Hippocampal formation (tissue), 2 donors: Measurements from ENCODE around the gene ZNF560.
"Not testable (repeated sequence)": the region's sequence is repeated elsewhere in the genome, so short reads cannot be mapped to it uniquely, and the experiment has no call there.

Experiments
- DNase-seq, 2 donors: peaks; one replicate each; lab custom pipeline; 2025; lab: John Stamatoyannopoulos, UW

Gene ZNF560

GRCh38 chr19:9498183-9498902 lies at the start of gene ZNF560:
TSS of gene ZNF560 (minus strand) at chr19:9498616. CDS start at chr19:9475313, 23,303 bp downstream.
- no peak for DNase-seq

- no peak for DNase-seq
Measured at GRCh38 chr19:9547870-9548269, 49.5 kb upstream of the ZNF560 start.

DNA sequence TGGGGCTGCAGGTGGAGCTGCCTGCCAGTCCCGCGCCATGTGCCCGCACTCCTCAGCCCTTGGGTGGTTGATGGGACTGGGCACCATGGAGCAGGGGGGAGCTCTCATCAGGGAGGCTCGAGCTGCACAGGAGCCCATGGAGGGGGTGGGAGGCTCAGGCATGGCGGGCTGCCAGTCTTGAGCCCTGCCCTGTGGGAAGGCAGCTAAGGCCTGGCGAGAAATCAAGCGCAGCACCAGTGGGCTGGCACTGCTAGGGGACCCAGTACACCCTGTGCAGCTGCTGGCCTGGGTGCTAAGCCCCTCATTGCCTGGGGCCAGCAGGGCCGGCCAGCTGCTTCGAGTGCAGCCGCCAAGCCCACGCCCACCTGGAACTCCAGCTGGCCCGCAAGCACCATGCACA lies 42.9 kb upstream of the ZNF560 start:
- DNase-seq, result not testable (repeated sequence)

DNA sequence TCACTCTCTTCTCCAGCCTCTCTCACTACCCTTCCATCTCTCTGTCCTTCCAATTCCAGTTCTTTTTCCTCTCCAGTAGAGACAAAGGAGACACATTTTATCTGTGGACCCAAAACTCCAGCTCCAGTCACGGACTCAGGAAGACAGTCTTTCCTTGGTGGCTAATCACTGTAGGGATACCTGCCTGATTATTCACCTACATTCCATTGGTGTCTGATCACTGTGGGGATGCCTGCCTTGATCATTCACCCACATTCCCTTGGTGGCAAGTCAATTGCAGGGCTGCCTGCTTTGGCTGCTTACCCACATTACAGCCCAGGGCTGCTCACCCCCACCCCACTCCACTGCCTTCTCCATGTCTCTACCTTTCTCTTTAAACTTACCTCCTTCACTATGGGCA lies 41.5 kb upstream of the ZNF560 start:
- DNase-seq, result not testable (repeated sequence)

DNA sequence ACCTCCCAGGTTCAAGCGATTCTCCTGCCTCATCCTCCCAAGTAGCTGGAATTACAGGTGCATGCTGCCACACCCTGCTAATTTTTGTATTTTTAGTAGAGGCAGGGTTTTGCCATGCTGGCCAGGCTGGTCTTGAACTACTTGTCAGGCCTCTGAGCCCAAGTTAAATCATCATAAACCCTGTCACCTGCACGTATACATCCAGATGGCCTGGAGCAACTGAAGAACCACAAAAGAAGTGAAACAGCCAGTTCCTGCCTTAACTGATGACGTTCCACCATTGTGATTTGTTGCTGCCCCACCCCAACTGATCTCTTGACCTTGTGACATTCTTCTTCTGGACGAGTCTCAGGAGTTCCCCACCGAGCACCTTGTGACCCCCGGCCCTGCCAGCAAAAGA lies 40.8 kb upstream of the ZNF560 start:
- DNase-seq, result peak in 1 of 2 donors; percentile 0

DNA sequence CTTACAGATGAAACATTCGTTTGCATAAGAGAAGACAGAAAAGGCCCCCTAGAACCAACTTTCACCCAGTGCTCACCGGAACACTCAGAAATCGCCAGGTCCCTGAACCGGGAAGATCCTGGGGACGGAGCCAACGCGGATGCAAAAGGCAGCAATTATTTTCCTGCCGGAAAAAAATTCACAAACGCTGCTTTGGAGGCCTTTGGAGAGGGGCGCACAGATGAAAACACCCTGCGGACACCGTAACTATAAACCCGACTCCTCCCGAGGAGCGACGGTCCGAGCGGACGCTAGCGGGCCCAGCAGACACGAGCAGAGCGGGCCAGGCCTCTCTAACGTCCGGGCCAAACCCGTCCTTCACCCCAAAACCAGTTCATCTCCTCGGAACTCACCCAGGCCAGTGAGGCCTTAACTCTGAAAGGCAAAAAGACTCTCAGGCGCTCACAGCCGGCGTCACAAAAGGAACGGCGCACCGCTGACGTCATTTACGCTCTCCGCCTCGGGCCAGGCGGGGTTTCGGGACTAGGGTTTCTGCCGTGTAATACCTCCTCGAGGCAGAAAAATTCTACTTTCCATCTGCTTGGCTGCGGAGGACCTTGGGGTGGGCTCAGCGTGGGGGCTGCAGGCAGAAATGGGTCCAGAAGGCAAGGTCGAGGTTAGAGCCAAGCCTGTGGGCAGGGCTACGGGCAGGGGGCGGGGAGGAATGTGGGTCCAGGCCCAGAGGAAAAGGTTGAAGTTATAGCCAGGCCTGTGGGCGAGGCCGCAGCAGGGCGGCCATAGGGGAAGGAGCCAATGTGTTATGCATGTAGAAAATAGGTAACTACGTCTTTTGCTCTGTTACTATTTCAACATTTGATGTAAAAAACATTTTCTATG lies 40.0 kb upstream of the ZNF560 start, which contains the start of gene ZNF426:
Gene ZNF426, minus strand, starts transcription at position 463 of the 876 bp plus-strand sequence. CDS start 2,413 bp downstream, outside the sequence.
- peak; percentile 74 to 77 for DNase-seq

GRCh38 chr19:9535934-9536333 lies 37.5 kb upstream of the ZNF560 start:
- DNase-seq, result no peak

GRCh38 chr19:9531933-9532332 lies 33.5 kb upstream of the ZNF560 start:
- no peak for DNase-seq

GRCh38 chr19:9528757-9529336 lies 30.4 kb upstream of the ZNF560 start:
- no peak for DNase-seq

DNA sequence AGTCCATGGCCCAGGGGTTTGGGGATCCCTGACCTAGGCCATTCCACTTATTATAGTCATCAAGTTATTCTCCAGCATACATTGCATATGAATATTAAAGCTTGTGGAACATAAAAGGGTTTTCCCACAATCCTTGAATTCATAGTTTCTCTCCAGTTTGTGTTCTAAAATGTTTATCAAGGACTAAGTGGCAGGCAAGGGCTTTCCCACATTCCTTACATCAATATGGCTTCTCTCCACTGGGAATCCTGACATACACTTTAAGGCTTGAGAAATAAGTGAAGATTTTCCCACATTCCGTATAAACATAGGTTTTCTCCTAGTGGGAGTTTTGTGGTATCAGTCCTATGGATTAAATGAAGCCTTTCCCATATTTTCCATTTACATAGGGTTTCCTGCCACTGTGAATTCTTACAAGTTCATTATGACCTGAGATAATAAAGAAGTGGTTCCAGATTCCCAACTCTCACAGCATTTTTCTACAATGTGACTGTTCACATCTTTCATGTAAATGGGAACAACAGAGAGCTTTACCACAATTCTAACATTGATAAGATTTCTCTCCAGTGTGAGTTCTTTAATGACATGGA lies 25.6 kb upstream of the ZNF560 start:
- DNase-seq, result no peak

DNA sequence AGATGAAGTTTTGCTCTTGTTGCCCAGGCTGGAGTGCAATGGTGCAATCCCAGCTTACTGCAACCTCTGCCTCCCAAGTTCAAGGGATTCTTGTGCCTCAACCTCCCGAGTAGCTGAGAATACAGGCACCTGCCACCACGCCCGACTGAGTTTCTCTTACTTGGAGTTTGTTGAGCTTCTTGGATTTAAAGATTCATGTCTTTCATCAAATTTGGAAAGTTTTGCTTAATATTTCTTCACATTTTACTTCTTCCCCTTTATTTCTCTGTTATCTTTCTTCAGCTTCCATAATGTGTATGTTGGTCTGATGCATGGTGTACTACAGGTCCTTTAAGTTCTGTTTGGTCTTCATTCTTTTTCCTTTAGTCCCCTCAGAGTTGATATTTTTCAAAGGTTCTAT lies 8.9 kb upstream of the ZNF560 start:
- no peak for DNase-seq

DNA sequence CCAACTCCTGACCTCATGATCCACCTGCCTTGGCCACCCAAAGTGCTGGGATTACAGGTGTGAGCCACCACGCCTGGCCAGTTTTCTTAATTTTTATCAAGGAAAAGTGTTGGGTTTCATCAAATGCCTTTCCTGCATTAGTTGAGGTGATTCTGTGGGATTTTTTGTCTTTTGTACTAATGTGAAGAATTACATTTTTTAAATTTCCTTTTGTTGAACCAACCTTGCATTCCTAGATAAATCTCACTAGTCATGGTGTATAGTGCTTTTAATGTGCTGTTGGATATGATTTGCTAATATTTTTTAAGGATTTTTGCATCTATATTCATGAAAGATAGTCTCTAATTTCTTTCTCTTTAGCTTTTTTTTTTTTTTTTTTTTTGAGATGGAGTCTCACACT lies 2.4 kb upstream of the ZNF560 start:
- DNase-seq, result no peak

- no peak for DNase-seq
Measured at GRCh38 chr19:9494096-9494495, 4.3 kb downstream of the ZNF560 start.

DNA sequence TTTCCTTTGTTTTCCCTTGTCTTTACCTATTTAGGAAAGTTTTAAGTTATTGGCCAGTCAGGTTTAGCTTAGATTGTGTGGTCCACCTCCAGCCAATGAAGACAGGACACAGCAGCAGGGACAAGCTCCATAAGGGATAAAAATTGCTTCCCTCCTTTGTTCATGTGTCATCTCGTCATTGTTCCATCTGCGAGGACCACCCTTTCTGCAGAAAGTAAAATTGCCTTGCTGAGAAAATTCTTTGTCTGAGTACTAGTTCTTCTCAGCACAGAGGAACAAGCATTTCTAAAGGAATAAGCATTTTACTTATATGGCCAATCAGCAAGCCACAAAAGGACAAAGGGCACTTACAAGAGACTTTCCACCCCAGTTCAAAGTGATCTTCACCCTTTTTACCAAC lies 11.4 kb downstream of the ZNF560 start:
- DNase-seq, result no peak

DNA sequence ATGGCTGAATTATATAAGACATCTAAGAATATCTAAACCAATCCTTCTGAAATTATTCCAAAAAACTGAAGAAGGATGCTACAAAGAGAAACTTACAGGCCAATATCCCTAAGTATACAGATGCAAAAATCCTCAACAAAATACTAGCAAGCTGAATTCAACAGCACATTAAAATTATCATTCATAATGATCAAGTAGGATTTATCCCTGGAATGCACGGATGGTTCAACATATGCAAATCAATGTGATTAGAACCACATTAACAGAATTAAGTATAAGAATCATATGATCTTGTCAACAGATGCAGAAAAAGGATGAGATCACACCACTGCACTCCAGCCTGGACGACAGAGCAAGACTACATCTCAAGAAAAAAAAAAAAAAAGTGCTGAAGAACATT lies 13.3 kb downstream of the ZNF560 start:
- DNase-seq, result no peak

GRCh38 chr19:9474975-9475374 lies 23.4 kb downstream of the ZNF560 start:
- no peak for DNase-seq

- no peak for DNase-seq
Measured at GRCh38 chr19:9467161-9467560, 31.3 kb downstream of the ZNF560 start.

- DNase-seq, result no peak
Measured at GRCh38 chr19:9461938-9462337, 36.5 kb downstream of the ZNF560 start.

DNA sequence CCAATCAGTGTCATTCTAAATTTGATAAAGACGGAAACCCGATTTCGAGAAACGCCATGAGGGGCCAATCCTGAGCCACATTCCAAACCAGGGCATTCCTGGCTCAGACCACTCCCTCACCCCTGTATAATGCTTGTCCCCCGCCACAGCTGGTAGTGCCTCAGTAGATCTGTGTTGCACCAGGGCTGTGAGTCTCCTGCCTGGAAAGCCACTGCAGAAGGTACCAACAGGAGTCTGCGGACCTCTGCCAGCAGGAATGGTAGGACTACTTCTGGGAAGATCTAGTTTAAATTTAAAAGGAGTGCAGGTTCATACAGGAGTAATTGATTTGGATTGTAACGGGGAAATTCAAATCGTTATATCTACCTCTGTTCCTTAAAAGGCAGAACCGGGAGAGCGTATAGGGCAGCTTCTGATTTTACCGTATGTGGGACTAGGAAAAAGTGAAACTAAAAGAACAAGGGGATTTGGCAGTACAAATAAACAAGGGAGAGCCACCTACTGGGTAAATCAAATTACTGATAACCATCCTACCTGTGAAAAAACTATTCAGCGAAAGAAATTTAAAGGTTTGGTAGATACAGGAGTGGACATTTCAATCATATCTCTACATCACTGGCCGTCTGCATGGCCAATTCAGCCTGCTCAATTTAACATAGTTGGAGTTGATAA lies 42.3 kb downstream of the ZNF560 start:
- no peak for DNase-seq

GRCh38 chr19:9453953-9454352 lies 44.5 kb downstream of the ZNF560 start:
- no peak for DNase-seq

GRCh38 chr19:9445037-9445436 lies 53.4 kb downstream of the ZNF560 start:
- DNase-seq, result no peak

DNA sequence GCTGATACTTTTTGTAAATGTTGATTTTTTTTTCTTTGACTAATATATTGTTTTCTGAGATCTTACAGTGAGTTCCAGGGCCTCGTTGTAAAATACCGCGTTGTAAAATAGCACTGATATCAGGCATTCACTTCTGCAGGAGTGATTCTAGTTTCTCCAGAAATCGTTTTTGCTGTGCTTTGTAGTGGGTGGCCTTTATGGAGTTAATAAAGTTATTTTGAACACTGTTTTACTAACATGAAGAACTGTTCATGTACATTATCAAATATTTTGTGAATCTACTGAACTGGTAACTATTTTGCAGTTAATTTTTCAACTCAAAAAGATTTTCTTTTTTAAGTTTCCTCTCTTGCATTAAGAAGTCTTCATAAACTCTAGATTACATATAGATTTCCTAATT lies 62.1 kb downstream of the ZNF560 start:
- no peak for DNase-seq
